ENCODE measurements around the gene GRIN3A.
"Not testable (repeated sequence)": the region's sequence is repeated elsewhere in the genome, so short reads cannot be mapped to it uniquely, and the experiment has no call there.

GRIN3A gene

GRCh38 chr9:101738566-101739183 lies at the start of gene GRIN3A:
GRIN3A (minus strand) TSS chr9:101738647; CDS start chr9:101737979, 668 bp downstream.
- peak; percentile 3 for DNase-seq

GRCh38 chr9:101787891-101788290 lies 49.4 kb upstream of the GRIN3A start:
- no peak for DNase-seq

- no peak for DNase-seq
Observed at GRCh38 chr9:101778332-101778731, 39.9 kb upstream of the GRIN3A start.

GRCh38 chr9:101764472-101764871 lies 26.0 kb upstream of the GRIN3A start:
- no peak for DNase-seq

GRCh38 chr9:101758304-101758930 lies 20.0 kb upstream of the GRIN3A start:
- DNase-seq: no peak

- DNase-seq: no peak
Observed at GRCh38 chr9:101753716-101754115, 15.3 kb upstream of the GRIN3A start.

- no peak for DNase-seq
Observed at GRCh38 chr9:101751895-101752294, 13.4 kb upstream of the GRIN3A start.

GRCh38 chr9:101739311-101739710 lies 864 bp upstream of the GRIN3A start:
- DNase-seq: no peak

- DNase-seq: peak; percentile 3
Observed at GRCh38 chr9:101737705-101738565, 512 bp downstream of the GRIN3A start.

- no peak for DNase-seq
Observed at GRCh38 chr9:101737165-101737704, 1.2 kb downstream of the GRIN3A start.

GRCh38 chr9:101736717-101737116 lies 1.7 kb downstream of the GRIN3A start:
- DNase-seq: no peak

- no peak for DNase-seq
Observed at GRCh38 chr9:101731429-101731828, 7.0 kb downstream of the GRIN3A start.

- peak; percentile 20 for DNase-seq
Observed at GRCh38 chr9:101727612-101728524, 10.6 kb downstream of the GRIN3A start.

- not testable (repeated sequence) for DNase-seq
Observed at GRCh38 chr9:101724271-101724670, 14.2 kb downstream of the GRIN3A start.

GRCh38 chr9:101718192-101718591 lies 20.3 kb downstream of the GRIN3A start:
- no peak for DNase-seq

GRCh38 chr9:101716629-101717028 lies 21.8 kb downstream of the GRIN3A start:
- DNase-seq: no peak

- peak; percentile 49 for DNase-seq
Observed at GRCh38 chr9:101711330-101711941, 27.0 kb downstream of the GRIN3A start.

GRCh38 chr9:101708855-101709254 lies 29.6 kb downstream of the GRIN3A start:
- no peak for DNase-seq

GRCh38 chr9:101707721-101708120 lies 30.7 kb downstream of the GRIN3A start:
- no peak for DNase-seq

- no peak for DNase-seq
Observed at GRCh38 chr9:101706997-101707396, 31.4 kb downstream of the GRIN3A start.

GRCh38 chr9:101706261-101706798 lies 32.1 kb downstream of the GRIN3A start:
- no peak for DNase-seq

Measured in stimulated activated CD4-positive, alpha-beta T cell treated with anti-CD3 and anti-CD28 coated beads, Interleukin-15, amount 100 ng/mL, for 24 hours (primary cell).